Tibial nerve (tissue), 4 donors: Measurements from ENCODE around the gene KSR1. TPM values are rescaled to one million over a fixed set of nuclear protein-coding genes. Genes with fewer than 3 reads are reported as not detected.
"Not testable (repeated sequence)": the region's sequence is repeated elsewhere in the genome, so short reads cannot be mapped to it uniquely, and the experiment has no call there.

Source experiments
- DNase-seq, 2 donors: peaks; one replicate each; pipeline ENCODE4 v3.0.0-alpha.2; 2019; ENCODE audit warnings: low spot score in 2 of 2
- H3K27ac ChIP-seq, 4 donors: fragments of 200-600 bp; sonication (generic) in 3 of 4; one replicate each; pipeline ENCODE4 v1.5.1; 2017 to 2019; ENCODE audit warnings: mild to moderate bottlenecking in 1 of 4
- H3K27me3 ChIP-seq, 2 donors: fragments of 200-600 bp; sonication (generic) in 1 of 2; one replicate each; pipeline versions ENCODE4 v1.5.1 to v1.6.0; 2017 to 2019
- H3K36me3 ChIP-seq, 3 donors: fragments of 200-600 bp; sonication (generic); one replicate each; pipeline ENCODE4 v1.5.1; 2018 to 2019
- H3K4me1 ChIP-seq, 4 donors: fragments of 200-600 bp; sonication (generic) in 3 of 4; one replicate each; pipeline ENCODE4 v1.5.1; 2017 to 2019
- H3K4me3 ChIP-seq, 4 donors: fragments of 200-600 bp; sonication (generic) in 3 of 4; one replicate each; pipeline ENCODE4 v1.5.1; 2017 to 2019; ENCODE audit warnings: mild to moderate bottlenecking in 1 of 4, moderate library complexity in 1 of 4
- H3K9me3 ChIP-seq, 4 donors: fragments of 200-600 bp; sonication (generic) in 3 of 4; one replicate each; pipeline ENCODE4 v1.5.1; 2017 to 2019
- CTCF ChIP-seq, 5 experiments: fragments of 200-600 bp in 3 of 5; fragments of 450-650 bp in 2 of 5; sonication (generic) in 3 of 5; IDR thresholded peaks; one replicate each; pipeline ENCODE4 v1.5.1; 2016 to 2019; ENCODE audit warnings: antibody characterized with exemption in 5 of 5, mild to moderate bottlenecking in 3 of 5, moderate library complexity in 2 of 5
- EP300 ChIP-seq, 2 donors: sonication (generic); formaldehyde crosslinking; IDR thresholded peaks; one replicate each; pipeline ENCODE4 v1.6.1; 2017; ENCODE audit warnings: antibody characterized with exemption in 2 of 2, mild to moderate bottlenecking in 1 of 2
- POLR2A ChIP-seq, 2 donors: fragments of 450-650 bp; IDR thresholded peaks; one replicate each; pipeline ENCODE4 v1.6.1; 2017; ENCODE audit warnings: antibody characterized with exemption in 2 of 2, mild to moderate bottlenecking in 2 of 2, moderate library complexity in 2 of 2
- WGBS, 2 donors: methylation state at CpG; one replicate each; pipeline ENCODE4 v1.1.5; 2018; 5-methylcytosine and 5-hydroxymethylcytosine counted together
- total RNA-seq, 4 donors: library from RNA; depleted of rRNA; stranded (reverse); fragments of >200 nt; gene quantifications; one replicate each; pipeline ENCODE4 v1.1.0, GENCODE V29; 2016

Gene KSR1
- total RNA-seq, 4 donors from 2014 or later: 45.1 to 110 (median 54.2) TPM

GRCh38 chr17:27423651-27424050 is 32.6 kb upstream of the KSR1 start:
- DNase-seq: no peak
- no peaks in the 10 kb centered on the region for H3K9me3 ChIP-seq
- WGBS, 2 donors: 69 to 83% methylated on average over 3 of the region's 3 CpGs
- H3K4me1 ChIP-seq: no peaks in the 10 kb centered on the region
- no peaks in the 10 kb centered on the region for H3K36me3 ChIP-seq
- H3K4me3 ChIP-seq: no peak overlapping the region
- H3K27me3 ChIP-seq: no peaks in the 10 kb centered on the region
- TF ChIP-seq EP300 (IDR thresholded peaks at IDR 0.05) (no peak), CTCF (IDR thresholded peaks at IDR 0.05) (no peak), POLR2A (IDR thresholded peaks at IDR 0.05) (no peak)
- no peak overlapping the region for H3K27ac ChIP-seq

- Histone ChIP-seq H3K4me1 (no peaks in the 10 kb centered on the region), H3K27me3 (no peaks in the 10 kb centered on the region), H3K27ac (no peak overlapping the region), H3K9me3 (no peaks in the 10 kb centered on the region), H3K36me3 (no peaks in the 10 kb centered on the region), H3K4me3 (no peak overlapping the region)
- DNase-seq: no peak
- TF ChIP-seq EP300 (IDR thresholded peaks at IDR 0.05) (no peak), POLR2A (IDR thresholded peaks at IDR 0.05) (no peak), CTCF (IDR thresholded peaks at IDR 0.05) (no peak)
- 80 to 90% methylated on average over 10 of the region's 10 CpGs for WGBS, 2 donors
Measured at GRCh38 chr17:27424516-27424915, 31.7 kb upstream of the KSR1 start.

GRCh38 chr17:27424941-27425340 is 31.3 kb upstream of the KSR1 start:
- no peak overlapping the region for H3K27ac ChIP-seq
- no peaks in the 10 kb centered on the region for H3K27me3 ChIP-seq
- no peak overlapping the region for H3K4me3 ChIP-seq
- no peaks in the 10 kb centered on the region for H3K36me3 ChIP-seq
- no peak for DNase-seq
- H3K9me3 ChIP-seq: no peaks in the 10 kb centered on the region
- no peak for TF ChIP-seq CTCF (IDR thresholded peaks at IDR 0.05)
- no peak for TF ChIP-seq POLR2A (IDR thresholded peaks at IDR 0.05)
- no peak for TF ChIP-seq EP300 (IDR thresholded peaks at IDR 0.05)
- no peaks in the 10 kb centered on the region for H3K4me1 ChIP-seq
- WGBS, 2 donors: 85 to 91% methylated on average over 6 to 8 of the region's 8 CpGs

GRCh38 chr17:27425571-27425970 is 30.7 kb upstream of the KSR1 start:
- not testable (repeated sequence) for H3K9me3 ChIP-seq, H3K36me3 ChIP-seq, H3K4me3 ChIP-seq, H3K27ac ChIP-seq, DNase-seq, H3K4me1 ChIP-seq, H3K27me3 ChIP-seq
- WGBS, 2 donors: 78 to 80% methylated on average over 6 of the region's 6 CpGs

- Histone ChIP-seq H3K27ac (no peak overlapping the region), H3K9me3 (no peaks in the 10 kb centered on the region), H3K27me3 (no peaks in the 10 kb centered on the region), H3K4me3 (no peak overlapping the region), H3K36me3 (no peaks in the 10 kb centered on the region), H3K4me1 (no peaks in the 10 kb centered on the region)
- 97 to 100% methylated on average over 2 to 3 of the region's 3 CpGs for WGBS, 2 donors
- TF ChIP-seq CTCF (IDR thresholded peaks at IDR 0.05) (no peak), EP300 (IDR thresholded peaks at IDR 0.05) (no peak), POLR2A (IDR thresholded peaks at IDR 0.05) (no peak)
- DNase-seq: no peak
Measured at GRCh38 chr17:27425991-27426390, 30.3 kb upstream of the KSR1 start.

GRCh38 chr17:27426471-27426870 is 29.8 kb upstream of the KSR1 start:
- not testable (repeated sequence) for H3K4me1 ChIP-seq, H3K27me3 ChIP-seq, DNase-seq, H3K27ac ChIP-seq, H3K9me3 ChIP-seq, H3K36me3 ChIP-seq, H3K4me3 ChIP-seq
- WGBS, 2 donors: 80 to 89% methylated on average over 1 to 2 of the region's 3 CpGs

- WGBS, 2 donors: 91 to 92% methylated on average over 5 of the region's 5 CpGs
- not testable (repeated sequence) for DNase-seq, H3K4me3 ChIP-seq, H3K27me3 ChIP-seq, H3K9me3 ChIP-seq, H3K27ac ChIP-seq, H3K36me3 ChIP-seq, H3K4me1 ChIP-seq
Measured at GRCh38 chr17:27427166-27427862, 28.9 kb upstream of the KSR1 start.
